Lower leg skin (tissue), 4 donors: ENCODE results near the gene CCL25. TPM values are rescaled to one million over a fixed set of nuclear protein-coding genes. Genes with fewer than 3 reads are reported as not detected.
A peak's percentile ranks its signal among the peaks of the same experiment; 100 is the strongest.

Source experiments
- DNase-seq, 2 donors: peaks; one replicate each; pipeline ENCODE4 v3.0.0-alpha.2; 2019; ENCODE audit warnings: low spot score in 2 of 2
- H3K4me3 ChIP-seq: fragments of 200-600 bp; sonication (generic); 2 replicates; pipeline ENCODE4 v1.5.1; 2017; ENCODE audit warnings: mild to moderate bottlenecking, low read depth; ENCODE audit not compliant: poor library complexity, severe bottlenecking
- CTCF ChIP-seq, 3 donors: fragments of 450-650 bp; IDR thresholded peaks; one replicate each; pipeline ENCODE4 v1.5.1; 2016; ENCODE audit warnings: antibody characterized with exemption in 3 of 3, mild to moderate bottlenecking in 3 of 3, moderate library complexity in 2 of 3
- POLR2A ChIP-seq, 2 donors: fragments of 450-650 bp; IDR thresholded peaks; one replicate each; pipeline ENCODE4 v1.6.1; 2016 to 2017; ENCODE audit warnings: antibody characterized with exemption in 2 of 2, mild to moderate bottlenecking in 1 of 2, moderate library complexity in 1 of 2
- WGBS, 2 donors: methylation state at CpG; one replicate each; pipeline ENCODE4 v1.1.5; 2018; 5-methylcytosine and 5-hydroxymethylcytosine counted together
- intact Hi-C: fragments of 100-400 bp; cut with DNase I; formaldehyde crosslinking; loops from one replicate; pipeline ENCODE4 v1.15.0; 2023; ENCODE audit warnings: low total_unique reads
- total RNA-seq, 4 donors: library from RNA; depleted of rRNA; stranded (reverse); fragments of >200 nt; gene quantifications; one replicate each; pipeline ENCODE4 v1.1.0, GENCODE V29; 2016

The CCL25 gene
- under 1 TPM in 1 of 4 donors, not detected in 3; 0.81 TPM for total RNA-seq

GRCh38 chr19:8052464-8052859 is at the start of gene CCL25:
CCL25 (plus strand) TSS chr19:8052760; CDS start chr19:8053050, 290 bp downstream.
- intact Hi-C loops = no loop called here
- WGBS, 2 donors = 67 to 71% methylated on average over 7 of the region's 7 CpGs
- no peak for DNase-seq
- TF ChIP-seq POLR2A (IDR thresholded peaks at IDR 0.05) (no peak), CTCF (IDR thresholded peaks at IDR 0.05) (no peak)
- no peak within 1 kb of the TSS for H3K4me3 ChIP-seq

GRCh38 chr19:8004001-8004400 is 48.6 kb upstream of the CCL25 start:
- intact Hi-C loops = loop anchor here (10.0 kb wide), 1 partner anchor 149 kb away; no protein-coding TSS in a partner anchor
- no peak overlapping the region for H3K4me3 ChIP-seq
- TF ChIP-seq POLR2A (IDR thresholded peaks at IDR 0.05) (no peak), CTCF (IDR thresholded peaks at IDR 0.05) (no peak)
- WGBS, 2 donors = 62% methylated on average over 6 of the region's 6 CpGs
- no peak for DNase-seq

- TF ChIP-seq CTCF (IDR thresholded peaks at IDR 0.05) (no peak), POLR2A (IDR thresholded peaks at IDR 0.05) (no peak)
- no peak for DNase-seq
- 0% methylated on average over 19 to 27 of the region's 74 CpGs for WGBS, 2 donors
- intact Hi-C loops = loop anchor here (10.0 kb wide), 1 partner anchor 150 kb away; no protein-coding TSS in a partner anchor
- H3K4me3 ChIP-seq = peak overlapping the region; percentile 62
Observed at GRCh38 chr19:8004723-8005513, 47.6 kb upstream of the CCL25 start.

- intact Hi-C loops = loop anchor here (10.0 kb wide), 1 partner anchor 151 kb away; no protein-coding TSS in a partner anchor
Observed at GRCh38 chr19:8005534-8006256, 46.9 kb upstream of the CCL25 start, which contains the start of gene ELAVL1. ELAVL1 (minus strand) TSS chr19:8005641; CDS start chr19:7991815, 13,826 bp downstream.

GRCh38 chr19:8017808-8018207 is 34.8 kb upstream of the CCL25 start:
- intact Hi-C loops = no loop called here
- 79 to 83% methylated on average over 14 of the region's 14 CpGs for WGBS, 2 donors
- TF ChIP-seq POLR2A (IDR thresholded peaks at IDR 0.05) (no peak), CTCF (IDR thresholded peaks at IDR 0.05) (no peak)
- no peak for DNase-seq
- H3K4me3 ChIP-seq = no peak overlapping the region

More at GRCh38 chr19:8005534-8006256, 46.9 kb upstream of the CCL25 start, which contains the start of gene ELAVL1:
- TF ChIP-seq CTCF (IDR thresholded peaks at IDR 0.05) (no peak), POLR2A (IDR thresholded peaks at IDR 0.05) (no peak)
- peak; percentile 74 to 97 for DNase-seq
- H3K4me3 ChIP-seq = peak within 1 kb of the TSS; percentile 62
- WGBS, 2 donors = 0 to 1% methylated on average over 30 to 38 of the region's 98 CpGs
